Bone marrow (tissue), 2 donors: ENCODE results near the gene LHX4.

Experiments
- DNase-seq, 2 donors: peaks; one replicate each; lab custom pipeline; 2025; lab: John Stamatoyannopoulos, UW

Gene LHX4

DNA sequence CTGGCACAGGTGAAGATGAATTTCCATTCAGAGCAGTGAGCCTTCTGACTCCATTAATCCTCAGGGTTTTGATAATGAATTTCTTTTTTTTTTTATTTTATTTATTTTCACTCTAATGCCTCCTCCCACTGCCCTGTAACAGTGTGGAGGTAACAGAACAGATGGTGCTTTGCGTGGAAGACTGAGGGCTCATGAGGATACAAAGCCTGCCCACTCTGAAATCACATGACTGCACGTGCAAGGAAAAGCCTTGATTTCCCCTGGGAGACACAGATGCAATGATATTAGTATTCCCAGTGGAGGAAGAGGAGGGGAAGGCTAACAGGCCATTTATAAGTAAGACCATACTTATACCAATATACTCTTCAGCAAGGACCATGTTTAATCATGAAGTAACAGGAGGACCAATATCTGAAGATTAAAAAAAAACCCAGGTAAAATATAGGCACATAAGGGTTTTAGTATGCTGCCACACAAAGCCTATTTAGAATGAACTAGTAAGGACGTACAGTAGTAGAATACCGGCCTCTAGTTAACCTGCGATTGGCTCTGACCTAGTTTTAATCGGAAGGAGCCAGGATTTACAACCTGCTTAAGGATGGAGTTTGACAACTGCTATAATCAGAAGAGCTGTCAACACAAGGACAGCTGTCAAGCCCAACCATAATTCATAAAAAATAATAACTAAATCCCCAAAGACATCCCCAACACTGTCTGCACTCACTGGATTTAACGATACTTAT lies 69.6 kb downstream of the LHX4 start:
- no peak for DNase-seq

DNA sequence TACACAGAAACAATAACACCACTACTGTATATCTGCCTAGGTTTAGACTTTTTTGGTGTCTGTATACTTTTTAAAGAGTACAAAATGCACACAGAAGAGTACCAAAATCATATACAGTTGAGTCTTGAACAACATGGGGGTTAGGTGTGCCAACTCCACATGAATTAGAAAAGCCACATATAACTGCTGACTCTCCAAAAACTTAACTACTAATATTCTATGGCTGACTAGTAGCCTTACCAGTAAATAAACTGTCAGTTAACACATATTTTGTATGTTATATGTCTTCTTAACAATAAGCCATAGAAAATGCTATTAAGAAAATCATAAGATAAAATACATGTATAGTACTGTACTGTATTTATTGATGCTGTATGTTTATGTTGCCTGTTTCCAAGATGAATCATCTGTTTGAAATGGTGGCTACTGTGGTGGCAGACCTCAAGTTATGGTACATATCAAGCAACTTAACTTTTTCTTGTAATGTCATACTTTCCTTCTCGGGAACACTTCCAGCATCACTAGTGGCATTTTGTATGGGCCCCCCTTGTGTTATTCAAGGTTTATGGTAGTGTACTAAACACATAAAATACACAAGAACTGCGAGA lies 71.2 kb downstream of the LHX4 start:
- no peak for DNase-seq

DNA sequence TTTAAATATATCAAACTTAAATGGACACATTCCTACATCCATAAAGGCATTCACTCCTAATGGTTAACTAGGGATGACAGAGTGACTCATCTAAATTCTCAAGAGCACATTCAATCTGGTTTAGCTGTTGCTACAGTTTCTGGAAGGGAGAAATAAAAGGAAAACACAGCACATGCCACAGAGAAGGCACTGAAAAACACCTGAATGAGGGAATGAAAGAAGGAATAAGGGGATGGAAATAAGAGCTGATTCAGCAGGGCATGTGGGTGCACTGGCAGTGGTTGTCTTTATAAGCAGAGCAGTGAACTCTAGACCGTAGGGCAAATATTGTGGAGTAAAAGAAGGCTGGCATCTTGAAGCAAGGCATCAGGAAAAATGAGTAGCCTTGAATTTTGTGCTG lies 79.3 kb downstream of the LHX4 start:
- no peak for DNase-seq

DNA sequence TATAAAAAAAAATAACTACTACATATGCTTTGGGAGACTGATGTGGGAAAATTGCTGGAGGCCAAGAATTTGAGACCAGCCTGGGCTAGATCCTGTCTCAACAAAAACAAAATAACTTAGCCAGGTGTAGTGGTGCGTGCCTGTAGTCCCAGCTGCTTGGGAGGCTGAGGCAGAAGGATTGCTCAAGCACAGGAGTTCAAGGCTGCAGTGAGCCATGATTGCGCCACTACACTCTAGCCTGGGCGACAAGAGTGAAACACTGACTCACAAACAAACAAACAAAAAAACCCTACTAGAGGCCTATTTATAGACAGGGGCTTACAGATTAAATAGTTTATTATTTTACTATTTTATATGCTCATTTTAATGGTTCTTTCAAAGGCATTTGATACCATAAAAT lies 80.0 kb downstream of the LHX4 start:
- no peak for DNase-seq

DNA sequence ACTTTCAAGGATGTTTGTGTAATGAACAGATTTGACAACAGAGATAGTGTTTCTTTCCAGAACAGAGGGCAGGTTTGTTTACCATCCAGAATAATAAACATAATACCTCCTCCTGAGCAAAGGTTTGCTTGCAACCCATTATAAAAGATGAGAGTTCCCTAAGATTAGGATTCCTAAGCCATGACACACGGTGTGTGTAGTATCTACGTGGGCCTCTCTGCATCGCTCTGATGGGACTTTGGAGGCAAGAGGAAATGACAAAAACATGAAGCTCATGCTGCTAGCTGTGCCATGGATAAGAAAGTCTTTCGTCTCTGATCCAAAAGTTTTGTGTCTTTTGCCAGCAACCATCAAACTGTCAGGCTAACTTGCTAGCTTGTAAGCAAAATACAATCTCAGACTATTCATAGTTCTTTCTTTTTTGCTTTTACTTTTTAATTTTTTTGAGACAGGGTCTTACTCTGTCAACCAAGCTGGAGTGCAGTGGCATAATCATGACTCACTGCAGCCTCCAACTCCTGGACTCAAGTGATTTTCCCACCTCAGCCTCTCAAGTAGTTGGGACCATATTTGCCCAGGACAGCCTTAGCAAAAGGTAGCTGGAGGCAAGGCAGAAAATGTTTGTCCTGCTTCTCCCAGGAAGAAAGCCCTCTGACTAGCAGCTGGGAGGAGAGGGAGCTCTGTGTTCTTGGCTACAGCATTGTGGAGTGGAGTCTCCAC lies 81.1 kb downstream of the LHX4 start:
- no peak for DNase-seq

- no peak for DNase-seq
These were observed 82.9 kb downstream of the LHX4 start for GRCh38 chr1:180312926-180313325.

DNA sequence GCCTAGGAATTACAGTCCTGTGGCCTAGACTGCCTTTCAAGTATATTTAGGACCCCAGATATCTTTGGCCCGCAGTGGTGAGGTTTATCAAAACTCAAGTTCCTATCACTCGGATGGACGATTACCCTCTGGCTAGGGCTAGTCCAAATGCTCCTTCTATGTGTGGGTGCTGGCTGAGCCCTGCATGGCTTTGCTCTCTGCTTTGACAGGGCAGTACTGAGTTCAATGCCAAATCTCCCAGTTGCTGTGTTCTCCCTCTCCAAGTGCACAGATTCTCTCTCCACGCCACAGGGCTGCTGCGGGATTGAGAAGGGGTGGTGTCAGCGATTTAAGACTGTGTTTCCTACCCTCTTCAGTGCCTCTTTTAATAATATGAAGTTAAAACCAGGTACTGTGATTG lies 97.0 kb downstream of the LHX4 start:
- DNase-seq, result no peak
